C4-2B (cell line): ENCODE data around the gene ZNF521.

ENCODE experiments used
- H3K27ac ChIP-seq: fragments of 450-650 bp; 2 replicates; pipeline ENCODE4 v1.5.1; 2017
- CTCF ChIP-seq: fragments of 450-650 bp; conservative IDR thresholded peaks from 2 replicates; pipeline ENCODE4 v1.5.1; 2017; ENCODE audit warnings: mild to moderate bottlenecking
- ZFX ChIP-seq: fragments of 450-650 bp; IDR thresholded peaks from 2 replicates; pipeline ENCODE4 v1.6.1; 2017

ZNF521 gene

DNA sequence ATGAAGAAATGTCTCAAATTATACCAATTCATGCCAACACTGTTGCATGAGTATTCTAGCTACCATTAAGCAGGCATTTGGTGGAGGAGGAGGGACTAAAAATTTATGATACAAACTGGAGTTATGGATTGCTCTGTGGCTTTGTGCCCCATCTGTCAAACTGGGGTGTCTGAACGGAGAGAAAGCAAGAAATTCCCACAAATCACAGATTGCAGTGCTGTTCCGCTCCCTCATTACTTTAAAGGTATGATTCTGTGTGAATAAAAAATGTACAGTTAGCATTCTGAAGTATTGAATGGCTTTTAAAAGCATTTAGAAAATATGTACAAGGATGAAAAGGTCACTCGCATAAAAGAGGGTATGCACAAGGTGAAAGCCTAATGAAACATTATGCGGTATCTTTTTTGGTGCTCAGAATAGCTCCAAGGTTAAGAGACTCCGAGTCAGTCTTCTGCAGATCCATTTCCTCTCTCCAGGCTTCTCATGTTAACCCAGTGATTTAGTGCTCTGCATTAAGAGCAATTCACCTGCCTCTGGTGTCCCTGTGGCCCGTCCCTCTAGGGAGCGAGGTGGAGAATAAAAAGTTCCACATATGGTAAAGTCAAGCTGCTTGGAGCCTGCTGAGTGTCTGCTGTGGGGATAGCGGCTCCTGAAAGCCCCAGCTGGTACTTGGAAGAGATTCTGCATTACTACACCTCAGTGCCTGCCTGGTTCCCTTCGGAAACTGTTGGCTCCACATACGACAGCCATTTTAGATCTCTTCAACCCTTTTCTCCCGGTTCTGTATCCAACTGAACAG lies 184.2 kb downstream of the ZNF521 start:
- H3K27ac ChIP-seq: no peak overlapping the region
- TF ChIP-seq CTCF (no peak), ZFX (no peak)

DNA sequence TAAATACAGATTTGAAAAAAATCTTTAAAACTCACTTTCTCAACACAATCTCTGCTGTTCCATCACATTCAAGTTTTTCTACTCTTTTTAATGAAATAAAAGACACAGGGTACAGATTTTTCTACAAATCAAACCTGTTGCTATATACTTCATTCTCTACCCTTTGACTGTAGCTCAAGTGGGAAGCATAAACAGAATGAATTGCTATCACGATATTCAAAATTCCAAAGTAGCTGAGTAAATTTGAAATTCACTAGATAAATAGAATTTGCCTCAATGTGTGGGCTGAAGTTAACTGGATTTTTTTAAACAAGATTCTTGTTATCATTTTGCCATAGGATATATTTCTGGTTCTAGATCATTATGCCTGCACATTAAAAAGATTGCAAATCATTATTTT lies 185.9 kb downstream of the ZNF521 start:
- TF ChIP-seq CTCF (no peak), ZFX (no peak)
- no peak overlapping the region for H3K27ac ChIP-seq

DNA sequence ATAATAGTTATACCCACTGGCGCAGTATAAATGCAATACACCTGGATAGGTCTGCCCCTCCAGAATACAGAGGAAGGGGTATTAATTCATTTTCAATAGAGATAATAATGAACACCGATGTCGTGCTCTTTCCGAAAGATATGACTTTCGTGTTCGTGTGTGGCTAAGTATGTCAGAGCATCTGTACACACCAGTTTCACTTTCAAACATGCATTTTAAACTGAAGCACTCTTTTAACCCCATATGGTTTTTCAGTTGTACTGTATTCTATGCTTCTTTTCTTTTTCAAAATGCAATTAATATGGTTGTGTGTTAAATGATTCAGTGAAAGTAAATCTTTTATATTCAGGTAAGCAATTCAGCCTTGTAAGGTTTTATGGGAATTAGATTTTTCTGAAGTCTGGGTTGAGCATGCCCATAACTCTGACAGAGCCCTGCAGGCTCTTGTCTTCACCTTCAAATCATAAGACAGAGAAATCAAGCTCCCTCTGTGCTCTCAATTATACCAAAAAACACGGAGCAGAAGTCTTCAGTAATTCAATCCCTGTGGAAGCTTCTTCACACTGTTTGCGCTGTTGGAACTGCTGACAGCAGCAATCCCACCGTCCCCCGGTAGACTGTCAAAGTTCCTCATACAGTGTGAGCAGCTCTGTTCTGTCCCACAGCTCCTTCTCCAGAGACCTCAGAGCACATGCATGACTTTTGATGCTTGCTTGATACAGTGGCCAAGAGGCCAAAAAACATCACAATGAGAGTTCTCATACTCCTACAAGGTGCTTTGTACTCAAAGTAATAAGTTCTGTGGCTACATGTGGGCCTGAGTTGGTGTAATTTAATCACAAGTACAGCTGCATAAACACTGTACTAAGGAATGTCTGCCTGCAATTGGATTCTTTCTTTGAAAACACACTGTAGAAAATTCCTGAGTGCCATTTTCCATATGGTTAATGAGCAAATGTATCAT lies 186.8 kb downstream of the ZNF521 start:
- no peak for TF ChIP-seq ZFX
- TF ChIP-seq CTCF: no peak
- H3K27ac ChIP-seq: no peak overlapping the region

- no peak for TF ChIP-seq CTCF
- TF ChIP-seq ZFX: no peak
- H3K27ac ChIP-seq: no peak overlapping the region
Measured at GRCh38 chr18:25164211-25164847, 187.6 kb downstream of the ZNF521 start.

- TF ChIP-seq CTCF (no peak), ZFX (no peak)
- H3K27ac ChIP-seq: no peak overlapping the region
Measured at GRCh38 chr18:25153426-25153825, 198.5 kb downstream of the ZNF521 start.

- TF ChIP-seq CTCF: no peak
- TF ChIP-seq ZFX: no peak
Measured at GRCh38 chr18:25147877-25148488, 204.0 kb downstream of the ZNF521 start.

More at GRCh38 chr18:25147877-25148488, 204.0 kb downstream of the ZNF521 start:
- no peak overlapping the region for H3K27ac ChIP-seq
